Measurements from ENCODE around the gene GFI1.

DNA sequence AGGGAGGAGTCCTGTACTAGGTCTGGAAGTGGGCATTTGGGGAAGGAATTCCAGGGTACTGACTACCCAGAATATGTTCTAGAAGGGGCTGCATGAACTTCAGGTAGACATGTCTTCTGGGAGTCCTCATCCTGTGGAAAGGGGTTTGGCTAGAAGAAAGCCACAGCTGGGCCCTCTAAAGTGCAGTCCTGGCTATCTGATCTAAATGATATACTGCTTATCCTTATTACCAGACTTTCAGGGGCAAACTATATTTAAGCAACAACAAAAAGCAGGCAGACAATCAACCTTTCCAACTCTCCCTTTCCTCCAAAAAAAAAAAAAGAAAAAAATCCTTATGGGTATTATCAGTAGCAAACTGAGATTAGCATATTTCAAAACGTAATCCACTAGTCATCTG is 29.8 kb upstream of the GFI1 start:
- TF ChIP-seq FOXJ3 (CRISPR knock-in tag; IDR thresholded peaks at IDR 0.05; ENCODE audit: borderline replicate concordance) (no peak), ZBTB21 (CRISPR knock-in tag; IDR thresholded peaks at IDR 0.05; ENCODE audit: borderline replicate concordance) (no peak), NR3C1 (CRISPR knock-in tag; conservative IDR thresholded peaks at IDR 0.05; ENCODE audit: low read depth) (no peak), ZNF121 (CRISPR knock-in tag; IDR thresholded peaks at IDR 0.05) (no peak), RELA (CRISPR knock-in tag; IDR thresholded peaks at IDR 0.05; ENCODE audit: borderline replicate concordance) (no peak), ESRRA (CRISPR knock-in tag; IDR thresholded peaks at IDR 0.05; ENCODE audit: borderline replicate concordance) (no peak), SOX15 (CRISPR knock-in tag; IDR thresholded peaks at IDR 0.05) (no peak)
- TF ChIP-seq, protein P1, sequence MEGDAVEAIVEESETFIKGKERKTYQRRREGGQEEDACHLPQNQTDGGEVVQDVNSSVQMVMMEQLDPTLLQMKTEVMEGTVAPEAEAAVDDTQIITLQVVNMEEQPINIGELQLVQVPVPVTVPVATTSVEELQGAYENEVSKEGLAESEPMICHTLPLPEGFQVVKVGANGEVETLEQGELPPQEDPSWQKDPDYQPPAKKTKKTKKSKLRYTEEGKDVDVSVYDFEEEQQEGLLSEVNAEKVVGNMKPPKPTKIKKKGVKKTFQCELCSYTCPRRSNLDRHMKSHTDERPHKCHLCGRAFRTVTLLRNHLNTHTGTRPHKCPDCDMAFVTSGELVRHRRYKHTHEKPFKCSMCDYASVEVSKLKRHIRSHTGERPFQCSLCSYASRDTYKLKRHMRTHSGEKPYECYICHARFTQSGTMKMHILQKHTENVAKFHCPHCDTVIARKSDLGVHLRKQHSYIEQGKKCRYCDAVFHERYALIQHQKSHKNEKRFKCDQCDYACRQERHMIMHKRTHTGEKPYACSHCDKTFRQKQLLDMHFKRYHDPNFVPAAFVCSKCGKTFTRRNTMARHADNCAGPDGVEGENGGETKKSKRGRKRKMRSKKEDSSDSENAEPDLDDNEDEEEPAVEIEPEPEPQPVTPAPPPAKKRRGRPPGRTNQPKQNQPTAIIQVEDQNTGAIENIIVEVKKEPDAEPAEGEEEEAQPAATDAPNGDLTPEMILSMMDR (IDR thresholded peaks at IDR 0.05), result no peak
- TF ChIP-seq, protein P2, sequence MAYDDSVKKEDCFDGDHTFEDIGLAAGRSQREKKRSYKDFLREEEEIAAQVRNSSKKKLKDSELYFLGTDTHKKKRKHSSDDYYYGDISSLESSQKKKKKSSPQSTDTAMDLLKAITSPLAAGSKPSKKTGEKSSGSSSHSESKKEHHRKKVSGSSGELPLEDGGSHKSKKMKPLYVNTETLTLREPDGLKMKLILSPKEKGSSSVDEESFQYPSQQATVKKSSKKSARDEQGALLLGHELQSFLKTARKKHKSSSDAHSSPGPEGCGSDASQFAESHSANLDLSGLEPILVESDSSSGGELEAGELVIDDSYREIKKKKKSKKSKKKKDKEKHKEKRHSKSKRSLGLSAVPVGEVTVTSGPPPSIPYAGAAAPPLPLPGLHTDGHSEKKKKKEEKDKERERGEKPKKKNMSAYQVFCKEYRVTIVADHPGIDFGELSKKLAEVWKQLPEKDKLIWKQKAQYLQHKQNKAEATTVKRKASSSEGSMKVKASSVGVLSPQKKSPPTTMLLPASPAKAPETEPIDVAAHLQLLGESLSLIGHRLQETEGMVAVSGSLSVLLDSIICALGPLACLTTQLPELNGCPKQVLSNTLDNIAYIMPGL (CRISPR knock-in tag; IDR thresholded peaks at IDR 0.05), result no peak
- TF ChIP-seq, protein P3, sequence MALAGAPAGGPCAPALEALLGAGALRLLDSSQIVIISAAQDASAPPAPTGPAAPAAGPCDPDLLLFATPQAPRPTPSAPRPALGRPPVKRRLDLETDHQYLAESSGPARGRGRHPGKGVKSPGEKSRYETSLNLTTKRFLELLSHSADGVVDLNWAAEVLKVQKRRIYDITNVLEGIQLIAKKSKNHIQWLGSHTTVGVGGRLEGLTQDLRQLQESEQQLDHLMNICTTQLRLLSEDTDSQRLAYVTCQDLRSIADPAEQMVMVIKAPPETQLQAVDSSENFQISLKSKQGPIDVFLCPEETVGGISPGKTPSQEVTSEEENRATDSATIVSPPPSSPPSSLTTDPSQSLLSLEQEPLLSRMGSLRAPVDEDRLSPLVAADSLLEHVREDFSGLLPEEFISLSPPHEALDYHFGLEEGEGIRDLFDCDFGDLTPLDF (CRISPR knock-in tag; IDR thresholded peaks at IDR 0.05), result no peak
- TF ChIP-seq, protein P4, sequence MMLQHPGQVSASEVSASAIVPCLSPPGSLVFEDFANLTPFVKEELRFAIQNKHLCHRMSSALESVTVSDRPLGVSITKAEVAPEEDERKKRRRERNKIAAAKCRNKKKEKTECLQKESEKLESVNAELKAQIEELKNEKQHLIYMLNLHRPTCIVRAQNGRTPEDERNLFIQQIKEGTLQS (CRISPR knock-in tag; conservative IDR thresholded peaks at IDR 0.05), result no peak

Measured in WTC11 (cell line).